Neural progenitor cell (in vitro differentiated cells): ENCODE results near the gene BBS9. TPM values are rescaled to one million over a fixed set of nuclear protein-coding genes. Genes with fewer than 3 reads are reported as not detected.

ENCODE experiments used
- DNase-seq: peaks from one replicate; pipeline ENCODE4 v3.0.0-alpha.2; 2016; ENCODE audit warnings: low spot score
- H2AFZ ChIP-seq: fragments of 200-600 bp; sonication (generic); replicated peaks from 2 replicates; pipeline ENCODE4 v1.6.1; 2016; ENCODE audit warnings: antibody characterized with exemption
- H3F3A ChIP-seq: fragments of 200-600 bp; sonication (generic); 2 replicates; pipeline ENCODE4 v1.6.1; 2016; ENCODE audit warnings: antibody characterized with exemption, low read depth
- H3K27ac ChIP-seq: fragments of 200-600 bp; sonication (generic); 2 replicates; pipeline ENCODE4 v1.5.1; 2016; ENCODE audit warnings: mild to moderate bottlenecking
- H3K27me3 ChIP-seq: fragments of 200-600 bp; sonication (generic); 2 replicates; pipeline ENCODE4 v1.6.1; 2016; ENCODE audit warnings: mild to moderate bottlenecking, moderate library complexity
- H3K36me3 ChIP-seq: fragments of 200-600 bp; sonication (generic); 2 replicates; pipeline ENCODE4 v1.5.1; 2016
- H3K4me1 ChIP-seq: fragments of 200-600 bp; sonication (generic); 2 replicates; pipeline ENCODE4 v1.6.1; 2016; ENCODE audit warnings: mixed run types
- H3K4me2 ChIP-seq: fragments of 200-600 bp; sonication (generic); 2 replicates; pipeline ENCODE4 v1.6.1; 2016
- H3K4me3 ChIP-seq: fragments of 200-600 bp; sonication (generic); 2 replicates; pipeline ENCODE4 v1.5.1; 2016
- H3K79me2 ChIP-seq: fragments of 200-600 bp; sonication (generic); 2 replicates; pipeline ENCODE4 v1.6.1; 2016; ENCODE audit warnings: low read depth
- H3K9ac ChIP-seq: fragments of 200-600 bp; sonication (generic); 2 replicates; pipeline ENCODE4 v1.6.1; 2016
- H3K9me3 ChIP-seq: fragments of 200-600 bp; sonication (generic); 2 replicates; pipeline ENCODE4 v1.5.1; 2016; ENCODE audit warnings: low read depth
- H4K20me1 ChIP-seq: fragments of 200-600 bp; sonication (generic); 2 replicates; pipeline ENCODE4 v1.6.1; 2016; ENCODE audit warnings: low read depth
- H3K27ac Mint-ChIP-seq: 3 replicates; pipeline ENCODE4 v1.8.0; 2021; ENCODE audit warnings: mixed read lengths
- H3K27me3 Mint-ChIP-seq: 2 replicates; pipeline ENCODE4 v1.8.0; 2022; ENCODE audit warnings: low read depth, mild to moderate bottlenecking, inconsistent platforms, moderate library complexity, mixed read lengths; ENCODE audit not compliant: insufficient read depth
- H3K36me3 Mint-ChIP-seq: 3 replicates; pipeline ENCODE4 v1.8.0; 2021; ENCODE audit warnings: mixed read lengths
- H3K4me1 Mint-ChIP-seq: 3 replicates; pipeline ENCODE4 v1.8.0; 2021; ENCODE audit warnings: mixed read lengths
- H3K4me3 Mint-ChIP-seq: 3 replicates; pipeline ENCODE4 v1.8.0; 2021; ENCODE audit warnings: mild to moderate bottlenecking, moderate library complexity, mixed read lengths
- H3K9me3 Mint-ChIP-seq: 3 replicates; pipeline ENCODE4 v1.8.0; 2020; ENCODE audit warnings: mixed read lengths
- EZH2 ChIP-seq: fragments of 200-600 bp; sonication (generic); IDR thresholded peaks from 2 replicates; pipeline ENCODE4 v1.6.1; 2017; ENCODE audit warnings: antibody characterized with exemption, mild to moderate bottlenecking, moderate library complexity
- EZH2phosphoT487 ChIP-seq: fragments of 200-600 bp; sonication (generic); IDR thresholded peaks from 2 replicates; pipeline ENCODE4 v1.6.1; 2017; ENCODE audit warnings: antibody characterized with exemption
- total RNA-seq: library from RNA; depleted of rRNA; stranded (reverse); fragments of >200 nt; gene quantifications from 2 replicates; pipeline ENCODE4 v1.2.3, GENCODE V29; 2015; ENCODE audit warnings: low replicate concordance
- TF ChIP-seq, protein P1 (sequence below): fragments of 200-600 bp; sonication (generic); IDR thresholded peaks from 2 replicates; pipeline ENCODE4 v1.5.1; 2017; ENCODE audit warnings: antibody characterized with exemption, mild to moderate bottlenecking

BBS9 gene
- total RNA-seq, 1 donor from 2014 or later = 40.3 TPM

DNA sequence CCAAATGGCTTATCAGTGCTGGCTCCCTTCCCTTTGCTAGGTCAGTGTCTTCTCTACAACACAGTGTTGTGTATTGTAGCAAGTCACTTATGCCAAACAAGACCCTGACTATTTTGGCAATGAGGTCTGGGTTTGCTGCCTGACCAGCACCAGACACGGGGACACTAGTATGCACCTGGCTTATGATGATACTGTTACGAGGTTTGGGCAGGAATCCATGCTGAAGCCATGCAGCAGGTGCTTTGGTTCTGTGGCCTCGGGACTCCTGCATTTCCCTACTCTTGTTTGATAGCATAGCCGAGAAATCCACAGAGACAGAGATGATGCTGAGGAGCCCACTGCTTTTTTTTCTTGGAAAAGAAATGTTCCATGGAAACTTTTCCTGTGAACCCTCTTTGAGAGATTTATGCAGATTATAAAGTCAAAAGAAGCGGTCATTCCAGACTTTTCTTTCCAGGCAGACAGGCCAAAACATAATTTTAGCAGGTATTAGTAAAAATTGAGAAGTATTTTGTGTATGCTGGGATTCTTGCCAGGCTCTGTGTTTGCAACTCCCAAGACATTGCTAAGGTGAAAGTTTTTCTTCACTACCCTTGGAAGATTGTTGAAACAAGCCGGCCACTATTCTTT, 291.1 kb downstream of the BBS9 start:
- H3K4me2 ChIP-seq = no peak overlapping the region
- no peak overlapping the region for H2AFZ ChIP-seq
- no peak overlapping the region for H3K4me3 Mint-ChIP-seq
- no peak overlapping the region for H3K27ac Mint-ChIP-seq
- no peaks in the 10 kb centered on the region for H3K36me3 ChIP-seq
- no peaks in the 10 kb centered on the region for H4K20me1 ChIP-seq
- TF ChIP-seq, protein P1, sequence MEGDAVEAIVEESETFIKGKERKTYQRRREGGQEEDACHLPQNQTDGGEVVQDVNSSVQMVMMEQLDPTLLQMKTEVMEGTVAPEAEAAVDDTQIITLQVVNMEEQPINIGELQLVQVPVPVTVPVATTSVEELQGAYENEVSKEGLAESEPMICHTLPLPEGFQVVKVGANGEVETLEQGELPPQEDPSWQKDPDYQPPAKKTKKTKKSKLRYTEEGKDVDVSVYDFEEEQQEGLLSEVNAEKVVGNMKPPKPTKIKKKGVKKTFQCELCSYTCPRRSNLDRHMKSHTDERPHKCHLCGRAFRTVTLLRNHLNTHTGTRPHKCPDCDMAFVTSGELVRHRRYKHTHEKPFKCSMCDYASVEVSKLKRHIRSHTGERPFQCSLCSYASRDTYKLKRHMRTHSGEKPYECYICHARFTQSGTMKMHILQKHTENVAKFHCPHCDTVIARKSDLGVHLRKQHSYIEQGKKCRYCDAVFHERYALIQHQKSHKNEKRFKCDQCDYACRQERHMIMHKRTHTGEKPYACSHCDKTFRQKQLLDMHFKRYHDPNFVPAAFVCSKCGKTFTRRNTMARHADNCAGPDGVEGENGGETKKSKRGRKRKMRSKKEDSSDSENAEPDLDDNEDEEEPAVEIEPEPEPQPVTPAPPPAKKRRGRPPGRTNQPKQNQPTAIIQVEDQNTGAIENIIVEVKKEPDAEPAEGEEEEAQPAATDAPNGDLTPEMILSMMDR = no peak
- TF ChIP-seq EZH2 = no peak
- no peak for TF ChIP-seq EZH2phosphoT487
- H3K9me3 ChIP-seq = no peaks in the 10 kb centered on the region
- H3K27me3 Mint-ChIP-seq = no peaks in the 10 kb centered on the region
- no peak overlapping the region for H3K9ac ChIP-seq
- H3K9me3 Mint-ChIP-seq = no peaks in the 10 kb centered on the region
- no peak overlapping the region for H3K27ac ChIP-seq
- no peaks in the 10 kb centered on the region for H3K36me3 Mint-ChIP-seq
- H3K4me1 ChIP-seq = peaks cover 30% of the 10 kb centered on the region
- H3K27me3 ChIP-seq = no peaks in the 10 kb centered on the region
- H3K79me2 ChIP-seq = no peaks in the 10 kb centered on the region
- DNase-seq = no peak
- H3F3A ChIP-seq = peaks cover 17% of the 10 kb centered on the region
- no peak overlapping the region for H3K4me3 ChIP-seq
- peaks cover 9% of the 10 kb centered on the region for H3K4me1 Mint-ChIP-seq

DNA sequence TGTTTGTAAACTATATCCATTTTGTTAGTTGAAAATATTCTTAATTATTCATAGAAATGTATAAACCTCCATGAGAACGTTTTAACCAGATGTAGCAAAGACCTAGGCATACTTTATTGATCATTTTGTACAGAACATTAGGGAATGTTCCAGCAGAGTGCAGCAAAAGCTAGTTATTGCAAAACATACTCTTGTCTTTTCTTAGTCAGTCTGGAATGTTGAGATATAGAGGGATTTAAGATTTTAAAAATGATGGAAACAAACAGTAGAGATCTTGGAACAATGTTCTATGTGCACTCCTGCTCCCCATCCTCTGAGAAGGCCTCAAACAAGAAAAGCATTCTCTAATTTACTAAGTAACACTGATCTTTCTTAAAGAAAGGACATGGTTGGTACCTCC, 292.1 kb downstream of the BBS9 start:
- no peak for DNase-seq
- no peaks in the 10 kb centered on the region for H3K36me3 ChIP-seq
- no peaks in the 10 kb centered on the region for H3K9me3 ChIP-seq
- Mint-ChIP-seq H3K4me1 (peaks cover 9% of the 10 kb centered on the region), H3K27me3 (no peaks in the 10 kb centered on the region), H3K9me3 (no peaks in the 10 kb centered on the region), H3K27ac (no peak overlapping the region), H3K4me3 (no peak overlapping the region), H3K36me3 (no peaks in the 10 kb centered on the region)
- H3K27me3 ChIP-seq = no peaks in the 10 kb centered on the region
- no peak overlapping the region for H2AFZ ChIP-seq
- no peak overlapping the region for H3K4me2 ChIP-seq
- H3F3A ChIP-seq = peaks cover 17% of the 10 kb centered on the region
- H3K27ac ChIP-seq = no peak overlapping the region
- H4K20me1 ChIP-seq = no peaks in the 10 kb centered on the region
- peaks cover 35% of the 10 kb centered on the region for H3K4me1 ChIP-seq
- H3K79me2 ChIP-seq = no peaks in the 10 kb centered on the region
- TF ChIP-seq, protein P1 = no peak
- no peak overlapping the region for H3K9ac ChIP-seq
- no peak overlapping the region for H3K4me3 ChIP-seq

DNA sequence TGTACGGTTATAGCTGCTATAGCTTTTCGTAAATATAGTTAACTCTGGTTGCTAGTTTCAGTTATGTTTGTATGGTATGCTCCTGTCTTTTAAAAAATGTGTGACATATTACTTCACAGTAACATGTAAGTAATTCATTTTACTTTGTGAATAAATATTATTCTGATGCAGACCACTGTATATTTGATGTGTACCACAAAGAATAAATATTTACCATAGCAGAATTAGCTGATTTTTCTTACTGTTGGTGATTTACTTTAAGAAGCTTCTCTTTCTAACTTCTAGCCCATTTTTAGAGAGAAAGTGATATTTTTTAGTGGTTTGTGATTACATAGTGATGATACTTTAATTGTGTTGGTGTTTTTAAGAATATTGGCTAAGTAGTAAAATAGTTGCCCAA, 292.8 kb downstream of the BBS9 start:
- no peak overlapping the region for H3K27ac Mint-ChIP-seq
- H3K36me3 Mint-ChIP-seq = no peaks in the 10 kb centered on the region
- no peaks in the 10 kb centered on the region for H3K27me3 ChIP-seq

More for the DNA sequence above, 292.8 kb downstream of the BBS9 start:
- no peak overlapping the region for H3K9ac ChIP-seq
- no peaks in the 10 kb centered on the region for H3K79me2 ChIP-seq
- H3K27ac ChIP-seq = no peak overlapping the region
- H3K27me3 Mint-ChIP-seq = no peaks in the 10 kb centered on the region
- no peaks in the 10 kb centered on the region for H3K9me3 ChIP-seq
- H4K20me1 ChIP-seq = no peaks in the 10 kb centered on the region
- no peak overlapping the region for H3K4me2 ChIP-seq
- no peak for TF ChIP-seq EZH2phosphoT487
- no peak for TF ChIP-seq EZH2
- TF ChIP-seq, protein P1 = no peak
- H3K4me3 ChIP-seq = no peak overlapping the region
- no peak overlapping the region for H3K4me3 Mint-ChIP-seq
- peaks cover 17% of the 10 kb centered on the region for H3F3A ChIP-seq
- H3K36me3 ChIP-seq = no peaks in the 10 kb centered on the region
- no peak for DNase-seq
- no peaks in the 10 kb centered on the region for H3K9me3 Mint-ChIP-seq
- peaks cover 9% of the 10 kb centered on the region for H3K4me1 Mint-ChIP-seq
- peaks cover 42% of the 10 kb centered on the region for H3K4me1 ChIP-seq
- H2AFZ ChIP-seq = no peak overlapping the region
